GM18505 (cell line): ENCODE data around the gene GM2A.
A peak's percentile ranks its signal among the peaks of the same experiment; 100 is the strongest.

Source experiments
- ATAC-seq: cut with Tn5 transposase; IDR thresholded peaks from one replicate; pipeline ENCODE4 v1.9.1; 2021; ENCODE audit not compliant: unreplicated experiment
- POLR2A ChIP-seq: IDR thresholded peaks from 4 replicates; pipeline ENCODE4 v1.6.1; 2011; ENCODE audit warnings: borderline replicate concordance; ENCODE audit not compliant: insufficient read depth, insufficient read length; ENCODE audit errors: extremely low read depth

Gene GM2A

GRCh38 chr5:151252762-151253604 lies at the start of gene GM2A:
Gene GM2A (plus strand): TSS chr5:151253185. CDS start chr5:151253217, 32 bp downstream.
- TF ChIP-seq POLR2A: peak; percentile 94
- peak; percentile 81 for ATAC-seq

GRCh38 chr5:151204051-151204450 lies 48.9 kb upstream of the GM2A start:
- no peak for ATAC-seq
- no peak for TF ChIP-seq POLR2A

- ATAC-seq: no peak
- TF ChIP-seq POLR2A: no peak
These were observed 47.6 kb upstream of the GM2A start for GRCh38 chr5:151205411-151205810.

GRCh38 chr5:151208481-151208914 lies 44.5 kb upstream of the GM2A start:
- ATAC-seq: no peak
- TF ChIP-seq POLR2A: no peak

- no peak for ATAC-seq
- TF ChIP-seq POLR2A: peak; percentile 43
These were observed 40.6 kb upstream of the GM2A start for GRCh38 chr5:151212406-151212798.

GRCh38 chr5:151213803-151214613 lies 39.0 kb upstream of the GM2A start:
- peak; percentile 76 for ATAC-seq
- peak; percentile 97 for TF ChIP-seq POLR2A

- ATAC-seq: peak; percentile 49
- no peak for TF ChIP-seq POLR2A
These were observed 38.1 kb upstream of the GM2A start for GRCh38 chr5:151214614-151215545.

GRCh38 chr5:151215546-151215880 lies 37.5 kb upstream of the GM2A start:
- ATAC-seq: no peak
- no peak for TF ChIP-seq POLR2A

- TF ChIP-seq POLR2A: no peak
These were observed 36.2 kb upstream of the GM2A start for GRCh38 chr5:151216781-151217180.

GRCh38 chr5:151218177-151218576 lies 34.8 kb upstream of the GM2A start:
- TF ChIP-seq POLR2A: no peak
- ATAC-seq: no peak

More at GRCh38 chr5:151216781-151217180, 36.2 kb upstream of the GM2A start:
- ATAC-seq: no peak

GRCh38 chr5:151219138-151219537 lies 33.8 kb upstream of the GM2A start:
- no peak for ATAC-seq
- TF ChIP-seq POLR2A: no peak

- ATAC-seq: no peak
- no peak for TF ChIP-seq POLR2A
These were observed 33.2 kb upstream of the GM2A start for GRCh38 chr5:151219789-151220188.

- no peak for ATAC-seq
- no peak for TF ChIP-seq POLR2A
These were observed 31.4 kb upstream of the GM2A start for GRCh38 chr5:151221574-151221973.
